Rectal smooth muscle tissue (tissue), 1 donor: ENCODE measurements around the gene SLU7.

Experiments
- H3K27ac ChIP-seq: one replicate; pipeline ENCODE4 v1.7.0; 2013; ENCODE audit warnings: low read depth, low read length, inconsistent platforms
- H3K27me3 ChIP-seq: one replicate; pipeline ENCODE4 v1.7.0; 2013; ENCODE audit warnings: low read length; ENCODE audit not compliant: control insufficient read depth, insufficient read depth
- H3K36me3 ChIP-seq: one replicate; pipeline ENCODE4 v1.7.0; 2013; ENCODE audit warnings: low read length; ENCODE audit not compliant: control insufficient read depth, insufficient read depth
- H3K4me1 ChIP-seq: one replicate; pipeline ENCODE4 v1.7.0; 2013; ENCODE audit warnings: low read length; ENCODE audit not compliant: control insufficient read depth, insufficient read depth
- H3K4me3 ChIP-seq: one replicate; pipeline ENCODE4 v1.7.0; 2013; ENCODE audit warnings: low read length
- H3K9ac ChIP-seq: one replicate; pipeline ENCODE4 v1.7.0; 2013; ENCODE audit warnings: low read length

The SLU7 gene

DNA sequence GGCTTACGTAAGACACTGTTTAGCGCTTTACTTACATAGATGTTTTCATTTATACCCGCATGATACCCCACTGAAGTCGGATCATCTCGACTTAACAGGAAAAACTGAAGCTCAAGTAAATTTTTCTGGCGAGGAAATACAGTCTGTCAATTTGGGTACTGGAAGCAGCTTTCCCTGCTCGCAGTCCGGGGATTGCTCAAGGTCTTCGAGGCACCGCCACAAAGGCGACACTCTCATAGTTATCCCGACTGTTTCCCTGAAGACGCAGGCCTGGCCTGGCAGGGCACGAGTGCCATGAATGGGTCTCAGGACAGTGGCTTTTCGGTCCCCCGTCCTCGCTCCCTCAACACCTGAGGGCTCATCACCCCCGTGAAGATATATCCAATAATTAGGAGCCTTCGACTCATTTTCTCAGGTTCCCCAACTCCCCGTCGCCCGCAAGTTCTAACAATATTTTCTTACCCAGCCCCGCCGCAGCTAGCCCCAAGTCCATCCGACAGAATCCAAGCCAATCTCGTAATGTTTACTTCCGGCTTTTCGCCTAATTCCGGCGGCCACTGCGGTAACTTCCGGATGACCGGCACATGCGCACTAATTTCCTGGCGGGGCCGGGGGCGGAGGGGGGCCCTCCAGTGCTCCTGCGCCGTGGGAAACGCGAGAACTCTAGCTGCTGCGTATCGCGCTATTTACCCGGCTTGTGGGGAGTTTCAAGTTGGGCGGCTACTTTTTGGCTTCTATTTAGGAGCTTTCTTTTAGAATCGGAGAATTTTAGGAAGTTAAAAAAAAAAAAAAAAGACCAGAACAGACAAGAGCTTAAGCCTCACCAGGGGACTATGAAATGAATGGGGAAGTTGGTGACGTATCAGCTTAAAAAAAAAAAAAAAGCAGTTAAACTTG is at the start of gene SLU7:
Gene SLU7 (minus strand): TSS at position 521 of the 897 bp plus-strand sequence. CDS start 3,787 bp downstream, outside the sequence.
- Histone ChIP-seq H3K27ac (peak within 1 kb of the TSS; percentile 75), H3K4me1 (peaks cover 6% of the 10 kb centered on the region), H3K27me3 (no peaks in the 10 kb centered on the region), H3K9ac (peak within 1 kb of the TSS; percentile 95), H3K36me3 (no peaks in the 10 kb centered on the region), H3K4me3 (peak within 1 kb of the TSS; percentile 98)

DNA sequence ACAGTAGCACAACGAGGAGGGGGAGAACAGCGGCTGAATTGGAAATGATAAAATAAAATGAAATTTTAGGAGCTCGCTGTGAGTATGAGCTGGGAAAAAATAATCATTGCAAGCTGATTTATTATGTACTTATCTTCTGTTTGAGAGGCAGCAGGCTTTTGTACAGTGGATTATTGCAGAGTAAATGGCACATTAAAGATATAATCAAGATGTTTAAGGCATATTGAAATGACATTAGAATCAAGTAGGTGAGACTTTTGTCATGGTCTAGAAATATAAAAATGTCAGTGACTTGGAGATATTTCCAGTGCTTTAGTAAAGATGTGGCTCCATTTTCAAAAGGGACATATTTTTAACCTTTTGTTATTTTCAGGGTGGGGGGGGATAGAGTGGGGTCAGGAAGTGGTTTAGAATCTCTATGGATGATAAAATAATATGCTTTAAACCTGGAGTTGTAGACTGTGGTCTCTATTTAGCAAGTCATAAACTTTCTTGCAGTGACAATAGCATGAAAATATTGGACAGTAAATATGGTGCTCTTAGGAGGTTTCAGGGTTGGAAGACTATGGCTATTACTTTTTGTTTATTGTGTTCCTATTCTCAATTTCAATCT is 49.6 kb upstream of the SLU7 start:
- peak overlapping the region; percentile 53 for H3K4me3 ChIP-seq
- peaks cover 3% of the 10 kb centered on the region for H3K4me1 ChIP-seq
- no peaks in the 10 kb centered on the region for H3K36me3 ChIP-seq
- no peak overlapping the region for H3K9ac ChIP-seq
- H3K27ac ChIP-seq: no peak overlapping the region
- no peaks in the 10 kb centered on the region for H3K27me3 ChIP-seq

DNA sequence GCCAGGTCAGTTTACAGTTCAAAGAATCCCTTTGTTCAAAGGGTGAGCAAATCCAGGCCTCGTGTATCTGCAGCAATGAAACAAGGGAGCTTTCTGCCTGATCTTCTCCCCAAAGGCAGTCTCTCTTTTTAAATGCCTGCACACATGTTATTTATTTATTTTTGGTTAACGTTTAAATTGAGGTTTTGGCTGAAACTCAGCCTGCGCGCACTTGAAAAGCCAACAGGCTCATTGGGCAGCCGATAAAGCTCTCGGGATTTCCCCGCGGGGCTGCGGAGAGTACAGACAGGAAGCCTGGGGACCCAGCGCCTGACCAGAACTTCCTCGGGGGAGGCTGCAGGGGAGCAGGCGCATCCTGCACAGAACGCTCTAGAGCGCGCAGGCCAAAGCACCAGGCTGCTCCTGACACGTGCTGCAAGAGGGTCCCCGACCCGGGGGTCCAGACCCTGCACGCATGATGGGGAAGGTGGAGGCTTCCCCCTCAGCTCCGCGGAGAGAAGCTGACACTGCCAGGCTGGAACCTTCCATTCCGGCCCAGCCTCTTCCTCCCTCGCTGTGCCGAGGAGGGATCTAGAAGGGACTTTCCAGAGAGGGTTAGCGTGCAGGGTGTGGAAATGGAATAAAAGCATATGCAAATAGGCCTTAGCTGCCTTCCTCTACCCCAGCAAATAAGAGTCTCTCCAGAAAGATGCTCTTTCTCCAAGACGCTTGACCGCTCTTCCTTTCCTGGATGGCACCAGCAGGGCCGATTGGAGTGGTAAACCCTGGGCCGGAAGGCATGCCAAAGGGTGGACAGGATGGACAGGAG is 48.9 kb upstream of the SLU7 start:
- no peak overlapping the region for H3K9ac ChIP-seq
- no peaks in the 10 kb centered on the region for H3K36me3 ChIP-seq
- peak overlapping the region; percentile 53 for H3K4me3 ChIP-seq
- no peaks in the 10 kb centered on the region for H3K27me3 ChIP-seq
- no peak overlapping the region for H3K27ac ChIP-seq
- H3K4me1 ChIP-seq: peaks cover 3% of the 10 kb centered on the region

DNA sequence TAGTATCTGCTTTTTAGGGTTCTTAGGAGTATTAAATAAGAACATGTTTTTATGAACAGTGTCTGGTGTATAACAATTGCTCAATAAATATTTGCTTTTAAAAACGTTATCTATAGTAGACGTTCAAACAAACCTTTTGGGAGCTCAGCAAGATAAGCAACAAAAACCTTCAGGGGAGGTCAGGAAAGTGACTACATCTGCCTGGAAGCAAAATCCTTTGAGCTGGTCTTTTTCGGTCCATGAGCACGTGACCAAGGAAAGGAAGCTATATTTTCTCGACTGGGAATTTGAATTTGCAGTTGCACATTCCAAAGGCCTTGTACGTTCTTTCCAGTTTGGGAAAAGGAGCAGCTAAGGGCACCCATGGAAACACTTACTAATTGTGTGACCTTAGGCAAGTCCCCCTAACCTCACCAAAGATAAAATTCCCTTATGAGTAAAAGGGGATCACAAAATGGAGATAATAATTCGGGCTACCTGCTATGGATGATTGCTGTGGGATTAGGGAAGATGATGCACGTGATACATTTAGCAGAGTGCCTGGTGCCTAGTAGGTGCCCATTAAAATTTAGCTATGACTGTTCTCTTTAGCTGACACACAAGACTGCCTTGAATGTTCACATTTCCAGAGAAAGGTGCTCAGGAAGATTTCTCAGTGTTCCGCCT is 48.1 kb upstream of the SLU7 start:
- Histone ChIP-seq H3K27ac (no peak overlapping the region), H3K4me1 (peaks cover 3% of the 10 kb centered on the region)

DNA sequence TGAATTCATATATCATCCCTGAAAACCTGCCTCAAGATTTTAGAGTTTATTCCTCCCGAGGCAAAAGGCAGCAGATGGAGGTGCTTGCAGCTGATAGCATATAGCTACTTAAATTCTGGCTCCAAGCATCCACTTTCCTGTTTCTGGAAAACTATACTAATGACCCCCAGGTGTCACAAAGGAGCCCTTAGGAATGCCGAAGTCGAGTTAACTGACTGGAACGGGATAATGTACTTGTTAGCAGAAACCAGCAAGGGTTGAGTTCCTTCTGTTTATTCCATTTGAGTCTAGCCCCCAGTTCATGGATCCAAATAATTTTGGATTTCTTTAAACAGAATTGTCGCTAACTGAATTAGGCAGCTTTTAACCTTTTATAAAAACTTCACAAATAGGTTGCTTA is 47.2 kb upstream of the SLU7 start:
- Histone ChIP-seq H3K27ac (no peak overlapping the region), H3K4me3 (no peak overlapping the region), H3K4me1 (peaks cover 3% of the 10 kb centered on the region), H3K27me3 (no peaks in the 10 kb centered on the region), H3K9ac (no peak overlapping the region), H3K36me3 (no peaks in the 10 kb centered on the region)

More for the DNA sequence above, 48.1 kb upstream of the SLU7 start:
- Histone ChIP-seq H3K4me3 (no peak overlapping the region), H3K27me3 (no peaks in the 10 kb centered on the region), H3K9ac (no peak overlapping the region), H3K36me3 (no peaks in the 10 kb centered on the region)

DNA sequence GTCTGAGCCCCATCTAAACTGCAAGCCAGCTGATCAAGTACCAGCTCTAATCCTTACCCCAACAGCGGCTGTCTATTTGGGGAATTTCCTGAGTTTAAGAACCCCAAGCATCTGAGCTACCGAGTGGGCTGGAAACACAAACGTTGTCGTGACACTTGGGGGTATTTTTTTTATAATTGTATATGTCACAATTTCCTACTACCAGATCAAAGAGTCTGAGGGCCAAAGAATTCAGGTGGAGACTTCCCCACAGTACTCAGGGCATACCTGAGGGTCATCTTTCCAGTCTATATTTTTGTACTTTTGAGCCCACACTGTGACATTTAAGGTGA is 45.6 kb upstream of the SLU7 start:
- Histone ChIP-seq H3K27me3 (no peaks in the 10 kb centered on the region), H3K36me3 (no peaks in the 10 kb centered on the region), H3K4me3 (no peak overlapping the region), H3K27ac (no peak overlapping the region), H3K9ac (no peak overlapping the region), H3K4me1 (peaks cover 3% of the 10 kb centered on the region)

DNA sequence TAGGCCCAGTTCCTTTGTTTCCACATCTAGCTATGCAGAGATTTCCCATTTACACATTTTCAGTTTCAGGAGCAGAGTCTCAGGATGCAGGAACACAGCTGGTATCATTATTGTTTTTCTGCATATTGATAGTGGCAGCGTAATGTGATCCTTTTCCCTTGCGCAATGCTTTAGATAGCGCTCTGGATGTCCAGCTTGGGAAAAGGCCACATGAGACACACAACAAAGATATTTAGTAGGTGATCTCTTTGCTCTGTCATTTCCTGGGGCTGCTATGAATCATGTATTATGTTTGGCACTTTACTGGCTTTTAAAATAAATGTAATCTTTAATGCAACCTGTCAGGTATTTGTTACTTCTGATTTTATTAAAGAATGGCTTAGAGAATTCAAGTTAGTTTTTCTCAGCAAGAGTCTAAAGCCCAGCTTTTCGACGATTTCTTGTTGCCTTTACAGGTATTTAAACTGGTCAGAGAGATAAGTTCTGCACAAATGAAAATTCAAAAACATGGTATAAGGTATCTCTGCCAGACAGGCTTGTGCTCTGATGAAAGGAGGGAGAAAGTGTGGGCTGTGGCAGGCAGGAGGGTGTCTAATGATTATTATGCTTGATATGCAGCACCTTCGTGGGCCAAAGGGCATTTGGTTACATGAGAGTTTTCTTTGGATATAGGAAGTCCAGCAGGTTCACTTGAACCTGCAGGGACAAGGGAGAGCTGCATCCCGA is 45.0 kb upstream of the SLU7 start:
- H3K27ac ChIP-seq: no peak overlapping the region
- H3K27me3 ChIP-seq: no peaks in the 10 kb centered on the region

DNA sequence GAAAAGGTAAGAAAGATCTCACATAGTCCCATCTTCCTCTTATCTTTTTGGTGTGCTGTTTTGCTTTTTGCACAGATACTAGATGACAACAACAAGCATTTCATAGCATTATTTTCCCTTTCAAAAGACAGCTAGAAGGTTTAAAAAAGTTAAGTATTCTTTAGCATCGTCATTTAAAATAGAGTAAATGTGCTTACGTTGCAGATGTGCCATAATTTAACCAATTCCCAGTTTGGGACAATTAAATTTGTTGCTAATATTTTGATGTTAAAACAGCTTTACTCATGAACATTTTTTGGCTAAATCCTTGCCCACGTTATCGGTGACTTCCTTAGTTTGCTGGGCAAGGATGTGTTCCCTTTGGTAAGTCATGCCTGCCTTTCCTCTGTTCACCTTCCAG is 44.3 kb upstream of the SLU7 start:
- no peak overlapping the region for H3K4me3 ChIP-seq
- no peak overlapping the region for H3K9ac ChIP-seq
- peaks cover 3% of the 10 kb centered on the region for H3K4me1 ChIP-seq
- no peak overlapping the region for H3K27ac ChIP-seq
- H3K27me3 ChIP-seq: no peaks in the 10 kb centered on the region
- no peaks in the 10 kb centered on the region for H3K36me3 ChIP-seq

More for the DNA sequence above, 45.0 kb upstream of the SLU7 start:
- Histone ChIP-seq H3K4me3 (no peak overlapping the region), H3K4me1 (peaks cover 3% of the 10 kb centered on the region), H3K36me3 (no peaks in the 10 kb centered on the region), H3K9ac (no peak overlapping the region)

DNA sequence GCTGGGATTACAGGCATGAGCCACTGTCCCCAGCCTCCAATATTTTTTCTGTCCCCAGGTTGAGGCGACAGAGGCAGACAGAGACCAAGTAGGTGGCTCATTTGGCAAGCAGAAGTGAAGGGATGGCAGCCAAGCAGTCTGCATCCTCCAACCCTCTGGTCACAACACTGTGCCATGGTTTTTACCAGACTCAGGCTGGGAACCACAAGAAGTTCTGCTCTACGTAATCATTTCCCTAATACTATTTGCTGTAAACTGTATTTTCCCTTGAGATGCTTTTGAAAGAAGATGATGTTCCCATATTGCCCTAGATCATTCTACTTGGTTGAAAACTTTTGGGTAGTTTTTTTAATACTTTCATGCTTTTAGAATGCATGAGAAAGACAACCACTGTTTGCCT is 43.3 kb upstream of the SLU7 start:
- no peaks in the 10 kb centered on the region for H3K27me3 ChIP-seq
- H3K4me3 ChIP-seq: no peak overlapping the region
- peaks cover 2% of the 10 kb centered on the region for H3K4me1 ChIP-seq
- no peaks in the 10 kb centered on the region for H3K36me3 ChIP-seq
- no peak overlapping the region for H3K27ac ChIP-seq
- H3K9ac ChIP-seq: no peak overlapping the region

DNA sequence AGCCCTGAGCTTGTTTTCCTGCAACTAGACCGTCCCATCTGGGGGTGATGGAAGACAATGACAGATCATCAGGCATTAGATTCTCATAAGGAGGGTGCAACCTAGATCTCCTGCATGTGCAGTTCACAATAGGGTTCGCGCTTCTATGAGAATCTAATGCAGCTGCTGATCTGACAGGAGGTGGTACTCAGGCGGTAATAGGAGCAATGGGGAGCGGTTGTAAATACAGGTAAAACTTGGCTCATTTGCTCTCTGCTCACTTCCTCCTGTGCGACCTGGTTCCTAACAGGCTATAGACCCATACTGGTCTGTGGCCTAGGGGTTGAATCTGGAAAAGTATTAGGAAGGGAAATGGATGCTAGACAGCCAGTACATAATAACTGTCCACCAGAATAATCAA is 42.5 kb upstream of the SLU7 start:
- H3K4me1 ChIP-seq: no peaks in the 10 kb centered on the region
- H3K4me3 ChIP-seq: no peak overlapping the region
- no peaks in the 10 kb centered on the region for H3K36me3 ChIP-seq
- no peak overlapping the region for H3K27ac ChIP-seq
- no peaks in the 10 kb centered on the region for H3K27me3 ChIP-seq
- no peak overlapping the region for H3K9ac ChIP-seq

DNA sequence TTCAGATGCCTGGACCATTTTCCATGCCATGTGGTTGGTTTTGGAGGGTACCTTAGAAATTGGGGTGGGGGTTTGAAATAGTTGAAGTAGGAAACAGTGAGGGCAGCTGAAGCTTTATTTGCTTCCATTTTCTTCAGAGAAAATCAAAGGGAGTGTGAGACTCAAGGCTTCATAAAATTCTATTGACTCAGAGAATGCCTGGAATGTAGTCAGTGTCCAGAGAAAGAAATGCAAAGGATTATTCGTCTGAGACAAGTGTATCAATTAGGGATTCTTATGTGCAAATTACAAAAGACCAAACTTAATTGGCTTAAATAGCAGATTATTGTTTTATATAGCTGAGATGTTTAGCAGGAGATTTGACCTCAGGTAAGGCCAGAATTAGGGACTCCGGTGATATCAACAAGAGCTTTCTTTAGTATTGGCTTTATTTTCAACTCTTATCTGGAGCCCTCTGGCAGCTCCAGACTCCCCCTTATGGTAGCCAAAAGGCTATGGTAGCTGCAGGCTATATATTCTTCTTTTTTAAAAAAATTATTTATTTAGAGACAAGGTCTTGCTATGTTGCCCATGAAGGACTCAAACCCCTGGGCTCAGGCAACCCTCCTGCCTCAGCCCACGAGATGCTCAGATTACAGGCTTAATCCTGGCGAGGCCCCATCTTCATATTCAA is 41.6 kb upstream of the SLU7 start:
- no peaks in the 10 kb centered on the region for H3K27me3 ChIP-seq
- H3K4me1 ChIP-seq: no peaks in the 10 kb centered on the region
- no peak overlapping the region for H3K9ac ChIP-seq
- H3K4me3 ChIP-seq: no peak overlapping the region
- H3K27ac ChIP-seq: no peak overlapping the region
- H3K36me3 ChIP-seq: no peaks in the 10 kb centered on the region
